WTC11 (cell line): Measurements from ENCODE around the gene RTL1. TPM values are rescaled to one million over a fixed set of nuclear protein-coding genes. Genes with fewer than 3 reads are reported as not detected.

Experiments used
- ATAC-seq: fragments of 200-7000 bp; cut with Tn5 transposase; 2 replicates; pipeline ENCODE4 v1.10.0; 2021; ENCODE audit warnings: mild to moderate bottlenecking, moderate library complexity
- CTCF ChIA-PET: fragments of 300-600 bp; sonication (Branson Sonifier 250); formaldehyde crosslinking; loops from one replicate; lab custom pipeline; 2021; ENCODE audit warnings: antibody characterized with exemption; lab: Charles Lee
- POLR2A ChIA-PET: fragments of 350-600 bp; sonication (Branson Sonifier 250); formaldehyde crosslinking; loops from one replicate; lab custom pipeline; 2021; ENCODE audit warnings: antibody characterized with exemption; lab: Charles Lee
- DNase-seq: peaks from one replicate; pipeline ENCODE4 v3.0.0; 2021; ENCODE audit warnings: low spot score
- H3K27ac Mint-ChIP-seq: 2 replicates; pipeline ENCODE4 v1.8.0; 2021; ENCODE audit warnings: mixed read lengths
- H3K27me3 Mint-ChIP-seq: 2 replicates; pipeline ENCODE4 v1.8.0; 2021; ENCODE audit warnings: low read depth, mild to moderate bottlenecking, moderate library complexity, mixed read lengths
- H3K36me3 Mint-ChIP-seq: 2 replicates; pipeline ENCODE4 v1.8.0; 2021; ENCODE audit warnings: mixed read lengths
- H3K4me1 Mint-ChIP-seq: 2 replicates; pipeline ENCODE4 v1.8.0; 2022; ENCODE audit warnings: mixed read lengths
- H3K4me3 Mint-ChIP-seq: 2 replicates; pipeline ENCODE4 v1.8.0; 2021; ENCODE audit warnings: mild to moderate bottlenecking, moderate library complexity, mixed read lengths
- H3K9me3 Mint-ChIP-seq: 2 replicates; pipeline ENCODE4 v1.8.0; 2021; ENCODE audit warnings: mixed read lengths
- CREB1 ChIP-seq: sonication (generic); formaldehyde crosslinking; IDR thresholded peaks from 2 replicates; pipeline ENCODE4 v1.8.0; 2023; ENCODE audit warnings: mild to moderate bottlenecking, missing genetic modification reagents
- CREM ChIP-seq: sonication (generic); formaldehyde crosslinking; IDR thresholded peaks from 2 replicates; pipeline ENCODE4 v1.8.1; 2022; ENCODE audit warnings: mild to moderate bottlenecking, missing genetic modification reagents, moderate library complexity
- CTCF ChIP-seq: fragments of 200-600 bp; IDR thresholded peaks from 2 replicates; pipeline ENCODE4 v1.8.0; 2022; ENCODE audit warnings: antibody characterized with exemption
- ELF4 ChIP-seq: sonication (generic); formaldehyde crosslinking; IDR thresholded peaks from 2 replicates; pipeline ENCODE4 v1.8.1; 2022; ENCODE audit warnings: low read depth, mild to moderate bottlenecking, moderate library complexity, missing genetic modification reagents
- HMGA2 ChIP-seq: fragments of 250-450 bp; sonication (Bioruptor Pico); IDR thresholded peaks from 2 replicates; pipeline ENCODE4 v1.4.0; 2021; ENCODE audit warnings: mild to moderate bottlenecking, moderate library complexity
- MYBL2 ChIP-seq: sonication (generic); formaldehyde crosslinking; IDR thresholded peaks from 2 replicates; pipeline ENCODE4 v1.8.1; 2023; ENCODE audit warnings: mild to moderate bottlenecking, moderate library complexity, missing genetic modification reagents
- NFE2L1 ChIP-seq: sonication (generic); formaldehyde crosslinking; IDR thresholded peaks from 2 replicates; pipeline ENCODE4 v1.8.1; 2023; ENCODE audit warnings: missing genetic modification reagents
- RELA ChIP-seq: sonication (generic); formaldehyde crosslinking; IDR thresholded peaks from 2 replicates; pipeline ENCODE4 v1.8.1; 2022; ENCODE audit warnings: missing genetic modification reagents, mild to moderate bottlenecking, borderline replicate concordance
- RORB ChIP-seq: fragments of 250-450 bp; sonication (Bioruptor Pico); IDR thresholded peaks from 2 replicates; pipeline ENCODE4 v1.9.0; 2021; ENCODE audit warnings: mild to moderate bottlenecking
- STAT6 ChIP-seq: sonication (generic); formaldehyde crosslinking; conservative IDR thresholded peaks from 2 replicates; pipeline ENCODE4 v1.8.1; 2023; ENCODE audit warnings: mild to moderate bottlenecking, low read depth, missing genetic modification reagents, moderate library complexity
- TEAD1 ChIP-seq: sonication (generic); formaldehyde crosslinking; IDR thresholded peaks from 2 replicates; pipeline ENCODE4 v1.8.0; 2022; ENCODE audit warnings: mild to moderate bottlenecking, missing genetic modification reagents
- USF2 ChIP-seq: sonication (generic); formaldehyde crosslinking; IDR thresholded peaks from 2 replicates; pipeline ENCODE4 v1.8.1; 2023; ENCODE audit warnings: mild to moderate bottlenecking, missing genetic modification reagents, moderate library complexity
- ZBTB21 ChIP-seq: sonication (generic); formaldehyde crosslinking; IDR thresholded peaks from 2 replicates; pipeline ENCODE4 v1.8.1; 2023; ENCODE audit warnings: mild to moderate bottlenecking, missing genetic modification reagents, borderline replicate concordance
- ZNF121 ChIP-seq: sonication (generic); formaldehyde crosslinking; IDR thresholded peaks from 2 replicates; pipeline ENCODE4 v1.8.0; 2023; ENCODE audit warnings: missing genetic modification reagents
- ZNF138 ChIP-seq: sonication (generic); formaldehyde crosslinking; conservative IDR thresholded peaks from 2 replicates; pipeline ENCODE4 v1.8.1; 2022; ENCODE audit warnings: mild to moderate bottlenecking, moderate library complexity, missing genetic modification reagents
- ZNF317 ChIP-seq: sonication (generic); formaldehyde crosslinking; IDR thresholded peaks from 2 replicates; pipeline ENCODE4 v1.8.1; 2023; ENCODE audit warnings: low read depth, mild to moderate bottlenecking, moderate library complexity, missing genetic modification reagents, borderline replicate concordance
- ZNF396 ChIP-seq: fragments of 250-450 bp; sonication (Bioruptor Pico); IDR thresholded peaks from 2 replicates; pipeline ENCODE4 v1.8.0; 2021; ENCODE audit warnings: mild to moderate bottlenecking, moderate library complexity, borderline replicate concordance
- ZNF425 ChIP-seq: fragments of 250-450 bp; sonication (Bioruptor Pico); conservative IDR thresholded peaks from 2 replicates; pipeline ENCODE4 v1.9.0; 2021; ENCODE audit warnings: mild to moderate bottlenecking
- ZNF532 ChIP-seq: fragments of 250-450 bp; sonication (Bioruptor Pico); IDR thresholded peaks from 2 replicates; pipeline ENCODE4 v1.9.0; 2021; ENCODE audit warnings: mild to moderate bottlenecking, borderline replicate concordance
- total RNA-seq: library from RNA; stranded (reverse); gene quantifications from 3 replicates; pipeline ENCODE4 v1.2.3, GENCODE V29; 2021

Gene RTL1
- total RNA-seq, 1 experiment from 2014 or later = 0.07 TPM

GRCh38 chr14:100896369-100897060 is 7.0 kb downstream of the RTL1 start:
- ATAC-seq (no peak), DNase-seq (peak; percentile 10)
- Mint-ChIP-seq H3K4me3 (no peak overlapping the region), H3K27ac (no peak overlapping the region), H3K9me3 (no peaks in the 10 kb centered on the region), H3K36me3 (peaks cover 24% of the 10 kb centered on the region), H3K27me3 (peaks cover 22% of the 10 kb centered on the region), H3K4me1 (peaks cover 42% of the 10 kb centered on the region)
- TF ChIP-seq RORB (CRISPR knock-in tag) (no peak), ZNF121 (no peak), ZNF138 (CRISPR knock-in tag) (no peak), ZNF425 (CRISPR knock-in tag) (no peak), ELF4 (CRISPR knock-in tag) (no peak), CREM (CRISPR knock-in tag) (no peak), TEAD1 (CRISPR knock-in tag) (no peak), CTCF (no peak), ZNF532 (CRISPR knock-in tag) (no peak), NFE2L1 (no peak)
- ChIA-PET POLR2A (no interaction called here), CTCF (interaction anchor here (0.6 to 1.4 kb wide), 5 partner anchors 46 to 513 kb away, joined by 3 to 4 read pairs (median 3); no protein-coding TSS in a partner anchor)

- POLR2A ChIA-PET = no interaction called here
- peaks cover 14% of the 10 kb centered on the region for H3K27me3 Mint-ChIP-seq
- peaks cover 35% of the 10 kb centered on the region for H3K4me1 Mint-ChIP-seq
- H3K27ac Mint-ChIP-seq = no peak overlapping the region
- CTCF ChIA-PET = no interaction called here
- no peak overlapping the region for H3K4me3 Mint-ChIP-seq
- ATAC-seq (no peak), DNase-seq (no peak)
- no peaks in the 10 kb centered on the region for H3K9me3 Mint-ChIP-seq
- TF ChIP-seq ZNF317 (CRISPR knock-in tag) (no peak), CREB1 (no peak), MYBL2 (no peak), USF2 (CRISPR knock-in tag) (no peak), ZNF396 (no peak), ZBTB21 (no peak), STAT6 (CRISPR knock-in tag) (no peak), RELA (CRISPR knock-in tag) (no peak), HMGA2 (no peak)
- TF ChIP-seq, all 79 proteins: peak for 0
- H3K36me3 Mint-ChIP-seq = peaks cover 18% of the 10 kb centered on the region
These were observed 8.1 kb downstream of the RTL1 start for GRCh38 chr14:100895411-100895810.
